ENCODE data around the gene AP4S1. TPM values are rescaled to one million over a fixed set of nuclear protein-coding genes. Genes with fewer than 3 reads are reported as not detected.

The AP4S1 gene
- total RNA-seq, 1 experiment from 2014 or later, result 2.4 TPM

- no peak for DNase-seq (ENCODE audit: low spot score)
Observed at GRCh38 chr14:31137214-31137889, 111.9 kb downstream of the AP4S1 start.

DNA sequence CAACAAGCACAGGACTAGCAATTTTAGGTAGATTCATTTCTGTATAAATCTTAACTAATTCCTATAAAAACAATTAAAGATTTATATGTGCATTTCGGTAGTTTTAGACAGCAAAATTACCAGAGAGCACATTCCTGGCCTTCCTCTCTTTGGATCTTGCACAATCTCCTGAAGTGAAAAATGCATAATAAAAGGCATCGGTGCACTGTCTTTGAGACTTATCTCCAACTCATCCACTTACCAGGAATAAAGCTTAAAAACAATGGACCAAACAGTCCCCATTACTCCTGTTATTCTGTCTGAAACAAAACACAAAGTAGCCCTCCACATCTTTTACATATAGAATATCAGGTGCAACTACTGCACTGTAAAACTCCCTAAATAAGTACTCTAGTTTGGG lies 112.9 kb downstream of the AP4S1 start:
- no peak for DNase-seq (ENCODE audit: low spot score)

GRCh38 chr14:31139301-31139847 lies 113.9 kb downstream of the AP4S1 start:
- DNase-seq (ENCODE audit: low spot score), result no peak

DNA sequence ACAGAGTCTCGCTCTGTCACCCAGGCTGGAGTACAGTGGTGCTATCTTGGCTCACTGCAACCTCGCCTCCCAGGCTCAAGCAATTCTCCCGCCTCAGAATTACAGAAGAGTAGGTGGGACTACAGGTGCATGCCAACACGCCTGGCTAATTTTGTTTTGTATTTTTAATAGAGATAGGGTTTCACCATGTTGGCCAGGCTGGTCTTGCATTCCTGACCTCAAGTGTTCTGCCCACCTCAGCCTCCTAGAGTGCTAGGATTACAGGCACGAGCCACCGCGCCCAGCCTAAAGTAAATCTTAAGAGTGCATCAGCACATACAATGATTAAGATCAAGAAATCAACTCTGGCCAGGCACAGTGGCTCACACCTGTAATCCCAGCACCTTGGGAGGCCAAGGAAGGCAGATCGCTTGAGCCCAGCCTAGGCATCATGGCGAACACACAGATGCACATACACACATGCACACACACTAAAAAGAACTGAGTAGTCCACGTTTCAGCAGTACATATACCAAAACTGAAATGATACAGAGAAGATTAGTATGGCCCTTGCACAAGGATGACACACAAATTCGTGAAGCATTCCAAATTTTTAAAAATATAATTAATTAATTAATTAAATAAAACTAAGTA lies 117.1 kb downstream of the AP4S1 start:
- DNase-seq (ENCODE audit: low spot score), result no peak

Small RNA genes within 50 kb of the gene (small RNA-seq; reads per million reads assigned to genes)
- gene MIR624 (not detected), gene RNU6-541P (not detected)

Other genes starting within 250 kb of the AP4S1 start
- gene COCH, start 151.1 kb upstream of the AP4S1 start, total RNA-seq (2014; rRNA removed; shearing (Covaris generic)), result 0.81 and 2.0 TPM in 2 replicates
- gene STRN3, start 730 bp downstream of the AP4S1 start, total RNA-seq (2014; rRNA removed; shearing (Covaris generic)), result 11.2 and 18.6 TPM in 2 replicates
- gene HECTD1, start 182.1 kb downstream of the AP4S1 start, total RNA-seq (2014; rRNA removed; shearing (Covaris generic)), result 73.1 and 75.3 TPM in 2 replicates